Thoracic aorta (tissue), 2 donors: Measurements from ENCODE around the gene CORT. TPM values are rescaled to one million over a fixed set of nuclear protein-coding genes. Genes with fewer than 3 reads are reported as not detected.
A peak's percentile ranks its signal among the peaks of the same experiment; 100 is the strongest.

Experiments
- ATAC-seq: fragments of 150-250 bp; one replicate; pipeline ENCODE4 v1.8.0; 2017; ENCODE audit warnings: low read depth; ENCODE audit not compliant: insufficient number of reproducible peaks, low FRiP score
- DNase-seq: peaks from one replicate; pipeline ENCODE4 v3.0.0-alpha.2; 2020; ENCODE audit warnings: low spot score
- H3K27ac ChIP-seq, 2 donors: fragments of 200-600 bp; sonication (generic); 1 replicate in 1 of 2; 2 replicates in 1 of 2; pipeline ENCODE4 v1.5.1; 2016; ENCODE audit warnings: mild to moderate bottlenecking in 2 of 2, moderate library complexity in 2 of 2
- H3K27me3 ChIP-seq: fragments of 200-600 bp; sonication (generic); replicated peaks from 2 replicates; pipeline ENCODE4 v1.6.0; 2016; ENCODE audit warnings: mild to moderate bottlenecking; ENCODE audit not compliant: insufficient read depth
- H3K36me3 ChIP-seq: fragments of 200-600 bp; sonication (generic); one replicate; pipeline ENCODE4 v1.5.1; 2016
- H3K4me1 ChIP-seq, 2 donors: fragments of 200-600 bp; sonication (generic); 1 replicate in 1 of 2; 2 replicates in 1 of 2; pipeline versions ENCODE4 v1.5.1 to v1.6.0; 2016; ENCODE audit warnings: low read depth in 2 of 2, mild to moderate bottlenecking in 1 of 2; ENCODE audit not compliant: control insufficient read depth in 1 of 2
- H3K4me3 ChIP-seq: fragments of 200-600 bp; sonication (generic); 2 replicates; pipeline ENCODE4 v1.5.1; 2016; ENCODE audit warnings: mild to moderate bottlenecking
- H3K9me3 ChIP-seq: fragments of 200-600 bp; sonication (generic); 2 replicates; pipeline ENCODE4 v1.5.1; 2016
- total RNA-seq, 2 donors: library from RNA; depleted of rRNA; stranded (reverse); fragments of >200 nt; gene quantifications; one replicate each; pipeline versions ENCODE4 v1.1.0 to v1.2.3, GENCODE V29; 2016
- TF ChIP-seq, protein P1 (sequence below): fragments of 200-600 bp; sonication (generic); IDR thresholded peaks from one replicate; pipeline ENCODE4 v1.5.1; 2019; ENCODE audit warnings: antibody characterized with exemption

CORT gene
- total RNA-seq, 2 donors from 2014 or later, result not detected

DNA sequence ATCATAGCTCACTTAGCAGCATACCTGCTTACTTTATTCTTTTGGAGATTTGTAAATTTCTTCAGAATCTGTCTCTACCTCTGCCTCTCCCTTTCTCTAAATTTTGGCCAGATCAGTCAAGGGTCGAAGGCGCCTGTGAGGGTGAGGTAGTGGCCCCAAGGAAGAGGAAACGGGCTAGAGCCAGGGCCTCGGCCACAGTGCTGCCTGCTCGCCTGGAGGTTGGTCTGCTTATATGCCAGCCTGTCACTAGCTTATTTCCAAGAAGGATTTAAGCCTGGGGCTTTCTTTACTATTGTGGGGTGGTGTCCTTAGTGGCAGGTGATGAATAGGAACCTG is 44.6 kb downstream of the CORT start:
- H3K9me3 ChIP-seq, result no peaks in the 10 kb centered on the region
- peaks cover 7% of the 10 kb centered on the region for H3K36me3 ChIP-seq
- H3K4me1 ChIP-seq, result peaks cover 7 to 12% of the 10 kb centered on the region in 2 donors
- no peaks in the 10 kb centered on the region for H3K27me3 ChIP-seq
- H3K27ac ChIP-seq, result no peak overlapping the region
- no peak for ATAC-seq
- no peak for DNase-seq
- peak overlapping the region; percentile 69 for H3K4me3 ChIP-seq
- TF ChIP-seq, protein P1, sequence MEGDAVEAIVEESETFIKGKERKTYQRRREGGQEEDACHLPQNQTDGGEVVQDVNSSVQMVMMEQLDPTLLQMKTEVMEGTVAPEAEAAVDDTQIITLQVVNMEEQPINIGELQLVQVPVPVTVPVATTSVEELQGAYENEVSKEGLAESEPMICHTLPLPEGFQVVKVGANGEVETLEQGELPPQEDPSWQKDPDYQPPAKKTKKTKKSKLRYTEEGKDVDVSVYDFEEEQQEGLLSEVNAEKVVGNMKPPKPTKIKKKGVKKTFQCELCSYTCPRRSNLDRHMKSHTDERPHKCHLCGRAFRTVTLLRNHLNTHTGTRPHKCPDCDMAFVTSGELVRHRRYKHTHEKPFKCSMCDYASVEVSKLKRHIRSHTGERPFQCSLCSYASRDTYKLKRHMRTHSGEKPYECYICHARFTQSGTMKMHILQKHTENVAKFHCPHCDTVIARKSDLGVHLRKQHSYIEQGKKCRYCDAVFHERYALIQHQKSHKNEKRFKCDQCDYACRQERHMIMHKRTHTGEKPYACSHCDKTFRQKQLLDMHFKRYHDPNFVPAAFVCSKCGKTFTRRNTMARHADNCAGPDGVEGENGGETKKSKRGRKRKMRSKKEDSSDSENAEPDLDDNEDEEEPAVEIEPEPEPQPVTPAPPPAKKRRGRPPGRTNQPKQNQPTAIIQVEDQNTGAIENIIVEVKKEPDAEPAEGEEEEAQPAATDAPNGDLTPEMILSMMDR, result no peak

DNA sequence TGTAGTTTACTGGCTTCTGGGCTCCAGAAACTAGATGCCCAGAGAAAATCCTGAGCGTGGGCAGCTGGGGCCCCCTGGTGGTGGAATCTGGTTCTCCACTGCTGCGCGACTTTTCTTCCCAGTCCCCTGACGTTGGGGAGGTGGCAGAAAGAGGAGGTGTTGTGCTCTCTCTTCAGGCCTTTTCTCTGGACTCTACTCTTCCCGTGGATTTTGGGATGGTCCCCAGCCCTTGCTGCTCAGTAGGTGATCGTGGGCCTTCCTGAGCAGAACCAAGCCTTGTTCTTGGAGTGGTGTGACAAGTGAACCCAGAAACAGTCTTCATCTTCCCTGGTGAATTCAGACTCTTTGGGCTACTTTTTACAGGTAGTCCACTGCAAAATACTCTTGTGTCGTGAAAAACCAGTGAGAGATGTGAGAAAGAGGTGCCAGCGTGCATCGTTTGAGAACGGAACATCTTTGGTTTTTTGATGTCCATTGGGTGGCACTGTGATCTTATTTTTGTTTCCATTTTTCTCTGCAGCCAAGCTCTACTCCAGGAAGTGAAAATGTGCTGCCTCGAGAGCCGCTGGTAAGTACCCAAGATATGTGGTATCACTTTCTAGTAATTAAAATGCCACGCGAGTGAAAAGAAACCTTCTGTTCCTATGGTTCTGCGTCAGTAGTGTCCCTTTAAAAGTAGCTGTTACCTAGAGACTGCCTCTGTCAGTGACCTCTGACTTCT is 45.1 kb downstream of the CORT start:
- H3K9me3 ChIP-seq, result no peaks in the 10 kb centered on the region
- ATAC-seq (peak; percentile 51), DNase-seq (no peak)
- H3K36me3 ChIP-seq, result peaks cover 7% of the 10 kb centered on the region
- TF ChIP-seq, protein P1, result peak; percentile 97
- H3K4me1 ChIP-seq, result peaks cover 7 to 12% of the 10 kb centered on the region in 2 donors
- peak overlapping the region; percentile 69 for H3K4me3 ChIP-seq
- H3K27me3 ChIP-seq, result no peaks in the 10 kb centered on the region
- H3K27ac ChIP-seq, result no peak overlapping the region

DNA sequence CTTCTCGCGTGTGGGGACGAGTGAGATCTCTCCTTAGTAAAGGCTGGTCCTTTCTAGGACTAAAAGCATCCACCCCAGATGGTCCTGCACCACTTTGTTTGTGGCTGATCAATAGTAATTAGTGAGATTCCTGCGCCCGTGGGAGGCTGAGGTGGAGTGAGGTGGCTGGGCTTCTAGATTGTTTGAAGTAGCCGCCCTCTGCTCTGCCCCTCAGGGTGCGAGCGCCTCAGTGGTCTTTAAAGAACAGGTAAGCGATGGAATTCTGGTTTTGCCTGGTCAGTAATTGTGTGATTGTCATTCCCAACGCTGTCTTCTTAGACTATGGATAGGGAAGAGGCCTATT is 45.6 kb downstream of the CORT start:
- Histone ChIP-seq H3K36me3 (peaks cover 7% of the 10 kb centered on the region), H3K4me3 (peak overlapping the region; percentile 69), H3K4me1 (peaks cover 7 to 12% of the 10 kb centered on the region in 2 donors), H3K27ac (no peak overlapping the region), H3K9me3 (no peaks in the 10 kb centered on the region), H3K27me3 (no peaks in the 10 kb centered on the region)
- TF ChIP-seq, protein P1, result no peak
- no peak for ATAC-seq
- no peak for DNase-seq

DNA sequence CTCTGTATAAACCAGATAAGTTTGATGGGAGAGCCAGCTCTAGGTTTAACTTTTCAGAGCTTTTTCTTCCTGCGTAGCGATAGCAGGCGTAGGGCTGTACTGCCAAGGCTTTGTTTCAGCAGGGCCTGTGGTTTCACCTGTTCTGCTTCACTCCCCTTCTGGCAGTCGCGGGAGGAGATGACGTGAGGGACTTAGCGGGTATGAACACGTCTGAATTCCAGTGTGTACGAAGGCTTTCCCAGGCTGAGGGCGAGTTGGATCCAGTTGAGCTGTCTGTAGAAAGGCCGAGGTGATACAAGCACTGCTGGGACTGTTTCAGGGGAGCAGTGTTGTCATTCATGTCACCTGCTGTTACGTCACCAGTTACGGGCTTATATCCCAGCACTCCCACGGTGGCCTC is 46.1 kb downstream of the CORT start:
- no peak for DNase-seq
- Histone ChIP-seq H3K27me3 (no peaks in the 10 kb centered on the region), H3K4me1 (peaks cover 7 to 12% of the 10 kb centered on the region in 2 donors), H3K4me3 (no peak overlapping the region), H3K9me3 (no peaks in the 10 kb centered on the region), H3K27ac (no peak overlapping the region), H3K36me3 (peaks cover 7% of the 10 kb centered on the region)
- no peak for ATAC-seq
- TF ChIP-seq, protein P1, result no peak

DNA sequence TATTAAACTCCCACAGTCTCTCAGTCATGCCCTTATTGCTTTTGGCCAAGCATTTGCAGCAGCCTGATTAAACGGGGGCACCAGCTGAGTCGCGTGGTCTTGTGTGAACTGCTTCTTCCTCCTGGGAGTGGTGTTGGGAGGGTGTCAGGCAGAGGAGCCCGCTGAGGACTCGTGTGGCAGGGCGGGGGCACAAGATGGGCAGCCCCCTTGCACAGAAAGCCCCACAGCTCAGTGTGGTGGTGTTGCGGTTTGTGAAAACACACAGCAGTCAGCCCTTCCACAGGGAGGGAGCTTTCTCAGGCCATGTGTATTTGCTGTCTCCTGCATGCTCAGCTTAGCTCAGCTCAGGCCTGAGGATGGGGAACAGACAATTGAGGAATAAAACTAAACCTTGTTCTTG is 47.3 kb downstream of the CORT start:
- ATAC-seq (no peak), DNase-seq (no peak)
- no peaks in the 10 kb centered on the region for H3K27me3 ChIP-seq
- no peak overlapping the region for H3K4me3 ChIP-seq
- no peak overlapping the region for H3K27ac ChIP-seq
- no peaks in the 10 kb centered on the region for H3K9me3 ChIP-seq
- peaks cover 7 to 12% of the 10 kb centered on the region in 2 donors for H3K4me1 ChIP-seq
- TF ChIP-seq, protein P1, result no peak
- H3K36me3 ChIP-seq, result peaks cover 7% of the 10 kb centered on the region
